Measurements from ENCODE around the gene FAM241A.
"Not testable (repeated sequence)": the region's sequence is repeated elsewhere in the genome, so short reads cannot be mapped to it uniquely, and the experiment has no call there.

DNA sequence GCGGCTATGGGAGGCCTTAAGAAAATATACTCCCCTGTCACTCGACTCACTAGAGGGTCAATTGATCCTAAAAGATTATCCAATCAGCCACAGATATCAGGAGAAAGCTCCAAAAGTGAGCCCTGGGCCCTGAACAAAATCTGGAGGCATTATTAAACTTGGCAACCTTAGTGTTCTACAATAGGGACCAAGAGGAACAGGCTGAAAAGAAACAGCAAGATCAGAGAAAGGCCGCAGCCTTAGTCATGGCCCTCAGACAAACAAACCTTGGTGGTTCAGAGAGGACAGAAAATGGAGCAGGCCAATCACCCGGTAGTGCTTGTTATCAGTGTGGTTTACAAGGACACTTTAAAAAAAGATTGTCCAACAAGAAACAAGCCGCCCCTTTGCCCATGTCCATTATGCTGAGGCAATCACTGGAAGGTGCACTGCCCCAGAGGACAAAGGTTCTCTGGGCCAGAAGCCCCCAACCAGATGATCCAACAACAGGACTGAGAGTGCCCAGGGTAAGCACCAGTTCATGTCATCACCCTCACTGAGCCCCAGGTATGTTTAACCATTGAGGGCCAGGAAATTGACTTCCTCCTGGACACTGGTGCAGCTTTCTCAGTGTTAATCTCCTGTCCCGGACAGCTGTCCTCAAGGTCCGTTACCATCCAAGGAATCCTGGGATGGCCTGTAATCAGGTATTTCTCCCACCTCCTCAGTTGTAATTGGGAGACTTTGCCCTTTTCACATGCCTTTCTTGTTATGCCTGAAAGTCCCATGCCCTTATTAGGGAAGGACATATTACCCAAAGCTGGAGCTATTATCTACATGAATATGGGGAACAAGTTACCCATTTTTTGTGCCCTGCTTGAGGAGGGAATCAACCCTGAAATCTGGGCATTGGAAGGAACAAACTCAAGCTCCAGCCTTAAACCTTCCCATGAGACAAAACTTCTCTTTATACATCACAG, 63.2 kb downstream of the FAM241A start:
- TF ChIP-seq POLR2A, POLR2AphosphoS5 (IDR thresholded peaks at IDR 0.05; ENCODE audit: low read depth, low read length): not testable (repeated sequence)
